ENCODE data around the gene TNNI3. TPM values are rescaled to one million over a fixed set of nuclear protein-coding genes. Genes with fewer than 3 reads are reported as not detected.
A peak's percentile ranks its signal among the peaks of the same experiment; 100 is the strongest.

Gene TNNI3
- total and polyA plus RNA-seq, 2 of the 4 experiments (the other 2 are of a cell fraction) = not detected

GRCh38 chr19:55160128-55160985 lies 2.8 kb upstream of the TNNI3 start:
- BruUV-seq (replicated peaks) = no TSS peak
- TF ChIP-seq MAZ (IDR thresholded peaks at IDR 0.05; ENCODE audit: borderline replicate concordance, low read depth, low read length) (peak; percentile 93), CEBPB (IDR thresholded peaks at IDR 0.05; ENCODE audit: low read depth, low read length) (no peak), CTCF (conservative IDR thresholded peaks at IDR 0.05; ENCODE audit: low read depth, low read length) (peak; percentile 87), FOS (IDR thresholded peaks at IDR 0.05; ENCODE audit: low read depth, low read length) (no peak), SMC3 (IDR thresholded peaks at IDR 0.05; ENCODE audit: low read depth, low read length) (peak; percentile 60), RAD21 (IDR thresholded peaks at IDR 0.05; ENCODE audit: low read length) (peak; percentile 68)
- peak; percentile 87 for ATAC-seq (ENCODE audit: low read depth)
- Histone ChIP-seq H3K4me2 (ENCODE audit: low read depth, low read length) (no peak overlapping the region), H3K4me3 (ENCODE audit: insufficient read depth, low read depth, low read length) (no peak overlapping the region), H4K91ac (ENCODE audit: insufficient read depth, low read depth, low read length) (no peak overlapping the region), H2BK20ac (ENCODE audit: low read depth, low read length) (no peak overlapping the region), H3K4ac (ENCODE audit: low read depth, low read length) (no peak overlapping the region), H2BK120ac (ENCODE audit: low read depth, low read length) (no peak overlapping the region), H3K27ac (ENCODE audit: insufficient read depth, low read length) (no peak overlapping the region), H2AK5ac (ENCODE audit: low read depth, low read length) (no peak overlapping the region), H3K56ac (ENCODE audit: extremely low read depth, insufficient read depth, low read length) (no peak overlapping the region), H2AK9ac (replicated peaks; ENCODE audit: low read depth, low read length, poor library complexity) (no peak overlapping the region), H3K4me1 (ENCODE audit: control insufficient read depth, insufficient read depth, low read length) (peaks cover 2% of the 10 kb centered on the region; the same call in 1 of the 2 replicates), H3K36me3 (ENCODE audit: control insufficient read depth, insufficient read depth, low read length) (no peaks in the 10 kb centered on the region), H2BK15ac (ENCODE audit: low read depth, low read length) (no peak overlapping the region), H3K27me3 (ENCODE audit: control insufficient read depth, insufficient read depth, low read length) (peaks cover 38% of the 10 kb centered on the region), H2BK5ac (ENCODE audit: low read depth, low read length, poor library complexity, severe bottlenecking) (no peak overlapping the region), H3K9me1 (ENCODE audit: insufficient read depth, low read length) (no peaks in the 10 kb centered on the region), H4K20me1 (ENCODE audit: insufficient read depth, low read length) (no peaks in the 10 kb centered on the region), H3K9me3 (ENCODE audit: control insufficient read depth, insufficient read depth, low read length) (no peaks in the 10 kb centered on the region), H4K5ac (ENCODE audit: low read depth, low read length) (no peak overlapping the region), H3K14ac (replicated peaks; ENCODE audit: low read depth, low read length) (no peak overlapping the region), H3K18ac (ENCODE audit: low read depth, low read length) (no peak overlapping the region), H3K9ac (ENCODE audit: low read depth, low read length) (no peak overlapping the region), H4K8ac (ENCODE audit: low read depth in 2 of 2, low read length in 2 of 2) (no peak overlapping the region), H2AFZ (replicated peaks; ENCODE audit: low read length, poor library complexity) (peak overlapping the region; percentile 15), H3K79me1 (ENCODE audit: low read depth in 1 of 2, low read length in 2 of 2) (no peaks in the 10 kb centered on the region), H3K23ac (ENCODE audit: low read depth, low read length) (no peak overlapping the region)
- WGBS, 2 experiments (ENCODE audit: extremely low coverage in 2 of 2, insufficient read length in 1 of 2) = 6% methylated on average over 17 of the region's 33 CpGs; no CpG with 5 or more reads in 1 of the 2 experiments
- ChIA-PET CTCF (interaction anchor here (0.7 to 1.6 kb wide), 4 partner anchors 14 to 223 kb away, joined by 3 to 4 read pairs (median 3); no protein-coding TSS in a partner anchor), POLR2A (ENCODE audit: unreplicated experiment) (no interaction called here)
- in situ Hi-C loops (cut with MboI; ENCODE audit: low sequenced_read_pairs) (no loop called here), dilution Hi-C loops (cut with HindIII; ENCODE audit: low sequenced_read_pairs, unreplicated experiment) (no loop called here), intact Hi-C loops (cut with micrococcal nuclease) (no loop called here)
- DNase-seq = peak; percentile 67
